Gastrocnemius medialis (tissue), 4 donors: ENCODE measurements around the gene NOL4L. TPM values are rescaled to one million over a fixed set of nuclear protein-coding genes. Genes with fewer than 3 reads are reported as not detected.
A peak's percentile ranks its signal among the peaks of the same experiment; 100 is the strongest.

ENCODE experiments used
- ATAC-seq, 2 donors: fragments of 150-250 bp; one replicate each; pipeline ENCODE4 v1.9.1; 2016
- DNase-seq, 2 donors: peaks; one replicate each; pipeline ENCODE4 v3.0.0-alpha.2; 2019
- H3K27ac ChIP-seq, 4 donors: fragments of 200-600 bp; sonication (generic); 1 replicate in 1 of 4; 2 replicates in 3 of 4; pipeline ENCODE4 v1.5.1; 2016 to 2018; ENCODE audit warnings: mild to moderate bottlenecking in 2 of 4, moderate library complexity in 1 of 4
- H3K27me3 ChIP-seq, 3 donors: fragments of 200-600 bp; sonication (generic) in 2 of 3; 1 replicate in 1 of 3; 2 replicates in 2 of 3; pipeline versions ENCODE4 v1.5.1 to v1.6.0; 2016 to 2019; ENCODE audit warnings: mild to moderate bottlenecking in 1 of 3, moderate library complexity in 1 of 3
- H3K36me3 ChIP-seq, 2 donors: fragments of 200-600 bp; sonication (generic) in 1 of 2; one replicate each; pipeline ENCODE4 v1.5.1; 2017 to 2018
- H3K4me1 ChIP-seq, 2 donors: fragments of 200-600 bp; sonication (generic) in 1 of 2; one replicate each; pipeline ENCODE4 v1.5.1; 2016 to 2017; ENCODE audit warnings: mild to moderate bottlenecking in 2 of 2
- H3K4me3 ChIP-seq, 4 donors: fragments of 200-600 bp; sonication (generic) in 3 of 4; 1 replicate in 1 of 4; 2 replicates in 3 of 4; pipeline ENCODE4 v1.5.1; 2016 to 2019; ENCODE audit warnings: mild to moderate bottlenecking in 2 of 4
- H3K9me3 ChIP-seq, 3 donors: fragments of 200-600 bp; sonication (generic) in 2 of 3; 1 replicate in 1 of 3; 2 replicates in 2 of 3; pipeline ENCODE4 v1.5.1; 2016 to 2019
- CTCF ChIP-seq, 5 experiments: fragments of 450-650 bp in 3 of 5; fragments of 200-600 bp in 2 of 5; sonication (generic) in 2 of 5; IDR thresholded peaks in 4 of 5; conservative IDR thresholded peaks in 1 of 5; 1 replicate in 4 of 5; 2 replicates in 1 of 5; pipeline ENCODE4 v1.5.1; 2016 to 2019; ENCODE audit warnings: antibody characterized with exemption in 5 of 5, mild to moderate bottlenecking in 3 of 5, moderate library complexity in 3 of 5
- POLR2A ChIP-seq, 2 donors: fragments of 450-650 bp; IDR thresholded peaks; one replicate each; pipeline ENCODE4 v1.6.1; 2017; ENCODE audit warnings: antibody characterized with exemption in 2 of 2, mild to moderate bottlenecking in 2 of 2, moderate library complexity in 2 of 2
- in situ Hi-C, 4 donors: fragments of 200-750 bp; cut with MboI; loops; one replicate each; pipeline versions ENCODE4 v1.15.0 to v1.8.0; 2017; ENCODE audit warnings: low sequenced_read_pairs in 4 of 4
- intact Hi-C: fragments of 100-400 bp; cut with DNase I; formaldehyde crosslinking; loops from one replicate; pipeline ENCODE4 v1.15.1; 2023; ENCODE audit warnings: low total_unique reads
- total RNA-seq, 4 donors: library from RNA; depleted of rRNA; stranded (reverse); fragments of >200 nt; gene quantifications; one replicate each; pipeline versions ENCODE4 v1.1.0 to v1.2.3, GENCODE V29; 2016

Gene NOL4L
- total RNA-seq, 4 donors from 2014 or later: 1.4 to 1.9 (median 1.7) TPM

DNA sequence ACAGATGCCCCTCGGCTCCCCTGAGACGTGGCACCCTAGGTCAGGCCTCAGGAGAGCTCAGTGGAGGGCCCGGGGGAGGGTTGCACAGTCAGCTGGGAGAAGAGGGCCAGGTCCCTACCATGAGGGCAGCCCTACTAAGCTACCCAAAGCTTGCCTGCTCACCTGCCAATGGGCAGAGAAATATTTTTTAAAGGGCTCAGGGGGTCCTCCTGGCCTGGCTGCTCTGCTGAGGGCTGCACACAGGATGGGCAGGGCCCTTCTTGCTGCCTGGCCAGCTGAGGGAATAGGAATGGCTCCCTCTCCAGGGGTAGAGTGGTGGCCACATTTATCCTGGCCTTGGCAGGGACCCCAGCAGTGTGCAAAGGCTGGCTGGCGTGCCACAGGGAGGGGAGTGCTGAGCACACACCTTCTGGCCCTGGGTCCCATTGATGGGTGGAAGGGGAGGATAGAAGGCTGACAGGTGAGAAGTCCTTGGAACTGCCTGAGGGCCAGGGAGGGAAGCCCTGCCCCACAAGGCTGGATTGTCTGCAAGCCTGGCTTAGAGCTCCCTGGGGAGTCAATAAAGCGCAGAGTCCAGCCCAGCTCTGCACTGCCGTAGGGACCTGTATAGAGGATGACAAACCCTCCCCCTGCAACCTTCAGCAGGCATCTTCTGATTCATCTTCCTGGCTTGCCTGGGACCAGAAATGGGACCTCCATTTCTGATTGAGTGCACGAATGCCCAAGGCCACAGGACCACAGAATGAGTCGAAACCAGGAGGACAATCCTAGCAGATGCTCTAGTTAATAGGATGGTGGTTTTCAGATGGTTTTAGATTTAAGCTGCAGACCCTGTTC, 62.1 kb downstream of the NOL4L start:
- intact Hi-C loops (no loop called here), in situ Hi-C loops (no loop called here)
- DNase-seq (no peak), ATAC-seq (no peak)
- TF ChIP-seq POLR2A (IDR thresholded peaks at IDR 0.05): no peak
- TF ChIP-seq CTCF (IDR thresholded peaks at IDR 0.05 in 4 of 5, conservative IDR thresholded peaks at IDR 0.05 in 1 of 5): no peak
- H3K27ac ChIP-seq: no peak overlapping the region
- H3K36me3 ChIP-seq: no peaks in the 10 kb centered on the region
- no peaks in the 10 kb centered on the region for H3K9me3 ChIP-seq
- peaks cover 0 to 2% (median 2%) of the 10 kb centered on the region in 3 donors for H3K27me3 ChIP-seq
- H3K4me3 ChIP-seq: no peak overlapping the region
- H3K4me1 ChIP-seq: no peaks in the 10 kb centered on the region

GRCh38 chr20:32522526-32522775, 62.7 kb downstream of the NOL4L start:
- Histone ChIP-seq H3K4me1 (no peaks in the 10 kb centered on the region), H3K27ac (no peak overlapping the region), H3K4me3 (no peak overlapping the region), H3K9me3 (no peaks in the 10 kb centered on the region), H3K36me3 (no peaks in the 10 kb centered on the region), H3K27me3 (no peaks in the 10 kb centered on the region)
- no peak for DNase-seq
- intact Hi-C loops (no loop called here), in situ Hi-C loops (no loop called here)
- TF ChIP-seq CTCF (IDR thresholded peaks at IDR 0.05 in 4 of 5, conservative IDR thresholded peaks at IDR 0.05 in 1 of 5) (no peak), POLR2A (IDR thresholded peaks at IDR 0.05) (no peak)
- no peak for ATAC-seq

DNA sequence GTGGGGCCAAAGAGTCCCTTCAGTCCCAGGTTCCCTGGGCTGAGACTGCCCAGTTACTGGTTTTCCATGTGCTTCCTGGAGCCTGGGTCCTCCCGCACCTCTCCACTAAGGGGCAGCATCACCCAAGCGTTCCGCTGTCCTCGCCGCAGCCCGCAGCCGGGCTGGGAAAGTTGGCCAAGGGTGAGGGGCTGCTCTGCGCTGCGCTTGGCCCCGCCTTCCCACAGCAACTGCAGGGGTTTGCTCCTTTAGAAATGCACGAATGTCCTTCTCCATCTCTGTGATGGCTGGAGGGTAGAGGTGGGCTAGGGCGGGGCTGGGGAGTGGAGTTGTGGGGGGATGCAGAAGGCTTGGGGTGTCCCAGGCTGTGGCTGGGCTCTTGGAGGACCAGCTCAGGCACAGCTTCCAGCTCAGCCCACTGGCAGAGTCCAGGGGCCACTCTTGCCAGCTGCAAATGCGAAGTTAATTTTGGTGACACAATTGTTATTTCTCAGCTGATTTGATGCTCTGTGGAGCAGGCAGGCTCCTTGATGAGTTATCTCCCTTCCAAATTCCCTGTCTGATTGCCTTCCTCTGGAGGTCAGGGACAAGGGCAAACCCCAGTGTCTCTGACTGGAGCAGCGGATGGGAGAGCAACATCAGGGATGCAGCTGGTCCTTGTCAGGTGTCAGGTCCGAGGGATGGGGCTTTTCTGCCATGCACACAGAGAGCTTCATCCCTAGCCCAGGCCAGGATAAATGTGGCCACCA, 63.2 kb downstream of the NOL4L start:
- Histone ChIP-seq H3K27ac (no peak overlapping the region), H3K9me3 (no peaks in the 10 kb centered on the region), H3K4me1 (peaks cover 0 to 3% of the 10 kb centered on the region in 2 donors), H3K4me3 (no peak overlapping the region), H3K27me3 (no peaks in the 10 kb centered on the region), H3K36me3 (no peaks in the 10 kb centered on the region)
- in situ Hi-C loops: no loop called here
- TF ChIP-seq CTCF (IDR thresholded peaks at IDR 0.05 in 4 of 5, conservative IDR thresholded peaks at IDR 0.05 in 1 of 5): peak; percentile 46 to 85 (median 76)
- no peak for TF ChIP-seq POLR2A (IDR thresholded peaks at IDR 0.05)
- peak in 1 of 2 donors; percentile 71 for ATAC-seq
- intact Hi-C loops: loop anchor here (1.0 kb wide), 1 partner anchor 131 kb away; no protein-coding TSS in a partner anchor
- DNase-seq: peak in 1 of 2 donors; percentile 27

DNA sequence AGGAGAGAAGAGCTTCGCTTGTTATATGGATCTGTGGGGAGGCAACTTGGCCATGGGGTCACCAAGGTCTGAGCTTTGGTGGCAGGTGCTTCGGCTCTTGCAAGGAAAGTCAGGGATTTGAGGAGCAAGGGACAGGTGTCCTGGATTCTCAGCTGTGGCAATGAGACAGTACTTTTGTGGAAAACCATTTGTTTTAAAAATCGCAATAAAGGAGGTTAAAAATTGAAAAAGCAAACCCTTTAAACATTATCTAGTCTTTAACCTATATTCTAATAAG, 64.3 kb downstream of the NOL4L start:
- intact Hi-C loops (loop anchor here (1.0 kb wide), 1 partner anchor 132 kb away; no protein-coding TSS in a partner anchor), in situ Hi-C loops (no loop called here)
- TF ChIP-seq POLR2A (IDR thresholded peaks at IDR 0.05) (no peak), CTCF (IDR thresholded peaks at IDR 0.05 in 4 of 5, conservative IDR thresholded peaks at IDR 0.05 in 1 of 5) (no peak)
- Histone ChIP-seq H3K9me3 (no peaks in the 10 kb centered on the region), H3K36me3 (no peaks in the 10 kb centered on the region), H3K27me3 (no peaks in the 10 kb centered on the region), H3K4me1 (peaks cover 0 to 9% of the 10 kb centered on the region in 2 donors), H3K4me3 (no peak overlapping the region), H3K27ac (no peak overlapping the region)
- ATAC-seq (no peak), DNase-seq (no peak)
